Pons (tissue), 1 donor: ENCODE data around the gene C15orf61.

Experiments
- DNase-seq: peaks from one replicate; pipeline ENCODE4 v3.0.0-alpha.2; 2016; ENCODE audit warnings: low spot score

C15orf61 gene

GRCh38 chr15:67549736-67550135 is 28.8 kb downstream of the C15orf61 start:
- DNase-seq: no peak

GRCh38 chr15:67550522-67550921 is 29.6 kb downstream of the C15orf61 start:
- no peak for DNase-seq

GRCh38 chr15:67551207-67551743 is 30.3 kb downstream of the C15orf61 start:
- no peak for DNase-seq

- DNase-seq: no peak
Measured at GRCh38 chr15:67554580-67554979, 33.6 kb downstream of the C15orf61 start.

GRCh38 chr15:67556976-67557570 is 36.1 kb downstream of the C15orf61 start:
- DNase-seq: no peak

GRCh38 chr15:67558502-67558901 is 37.6 kb downstream of the C15orf61 start:
- no peak for DNase-seq

- DNase-seq: no peak
Measured at GRCh38 chr15:67559158-67559557, 38.2 kb downstream of the C15orf61 start.

- DNase-seq: no peak
Measured at GRCh38 chr15:67559576-67559975, 38.6 kb downstream of the C15orf61 start.

- DNase-seq: no peak
Measured at GRCh38 chr15:67560320-67560719, 39.4 kb downstream of the C15orf61 start.

- no peak for DNase-seq
Measured at GRCh38 chr15:67563092-67563491, 42.2 kb downstream of the C15orf61 start.

GRCh38 chr15:67564021-67564967 is 43.4 kb downstream of the C15orf61 start:
- no peak for DNase-seq

- no peak for DNase-seq
Measured at GRCh38 chr15:67564968-67565345, 44.0 kb downstream of the C15orf61 start.

- DNase-seq: no peak
Measured at GRCh38 chr15:67569668-67570067, 48.7 kb downstream of the C15orf61 start.

GRCh38 chr15:67570875-67571647 is 50.1 kb downstream of the C15orf61 start:
- DNase-seq: no peak

- DNase-seq: no peak
Measured at GRCh38 chr15:67571648-67572415, 50.9 kb downstream of the C15orf61 start.

- no peak for DNase-seq
Measured at GRCh38 chr15:67573194-67573593, 52.3 kb downstream of the C15orf61 start.

- no peak for DNase-seq
Measured at GRCh38 chr15:67575039-67575502, 54.1 kb downstream of the C15orf61 start.

GRCh38 chr15:67578020-67578600 is 57.2 kb downstream of the C15orf61 start:
- DNase-seq: peak; percentile 17

- no peak for DNase-seq
Measured at GRCh38 chr15:67579164-67579563, 58.2 kb downstream of the C15orf61 start.
